Ishikawa (cell line): ENCODE data around the gene DIP2C.

Source experiments
- EGR1 ChIP-seq: IDR thresholded peaks from 2 replicates; pipeline ENCODE4 v1.6.1; 2012
- RAD21 ChIP-seq: IDR thresholded peaks from 2 replicates; pipeline ENCODE4 v1.6.1; 2012; ENCODE audit warnings: low read depth
- TAF1 ChIP-seq: IDR thresholded peaks from 2 replicates; pipeline ENCODE4 v1.6.1; 2012; ENCODE audit warnings: low read depth, mild to moderate bottlenecking
- YY1 ChIP-seq: IDR thresholded peaks from 2 replicates; pipeline ENCODE4 v1.6.1; 2012; ENCODE audit warnings: low read depth
- TF ChIP-seq, protein P1 (sequence below): IDR thresholded peaks from 2 replicates; pipeline ENCODE4 v1.6.1; 2012; ENCODE audit warnings: low read depth, mild to moderate bottlenecking
- TF ChIP-seq, protein P2 (sequence below): IDR thresholded peaks from 2 replicates; pipeline ENCODE4 v1.6.1; 2012

DNA sequence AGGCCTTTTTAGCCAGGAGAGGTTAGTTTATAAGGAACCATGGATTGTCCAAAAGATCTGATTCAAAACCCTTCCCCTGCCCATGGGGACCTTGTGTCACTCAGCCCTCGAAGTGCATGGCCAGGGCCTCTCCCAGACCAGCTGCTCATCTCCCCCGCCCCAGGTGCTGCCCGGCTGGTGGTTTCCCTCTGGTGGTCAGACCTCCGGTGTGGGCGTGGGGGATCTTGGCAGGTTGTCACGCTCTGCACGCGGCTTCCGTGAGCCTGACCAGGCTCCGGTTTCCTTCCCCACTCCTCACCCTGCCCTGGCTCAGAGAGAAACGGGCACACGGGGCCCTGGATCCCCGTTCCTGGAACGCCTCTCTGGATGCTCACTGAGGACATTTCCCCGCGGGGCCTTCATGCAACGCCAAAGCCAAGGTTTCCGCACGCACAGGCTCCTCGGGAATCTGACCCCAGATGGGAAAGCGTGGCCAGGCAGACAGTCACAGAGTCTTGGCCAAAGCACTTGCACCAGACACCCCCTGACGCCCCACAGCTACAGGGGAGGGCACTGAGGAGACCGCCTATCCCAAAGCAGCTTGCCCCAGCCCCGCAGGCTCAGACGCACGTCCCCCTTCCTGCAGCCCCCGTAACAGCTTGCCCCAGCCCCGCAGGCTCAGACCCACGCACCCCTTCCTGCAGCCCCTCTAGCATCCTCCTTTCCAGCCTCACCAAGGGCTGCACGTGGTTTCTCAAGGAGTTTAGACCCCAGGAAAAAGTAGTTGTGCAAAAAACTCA, 7.8 kb upstream of the DIP2C start:
- TF ChIP-seq TAF1 (no peak), YY1 (no peak), EGR1 (no peak), RAD21 (no peak)
- TF ChIP-seq, protein P1, sequence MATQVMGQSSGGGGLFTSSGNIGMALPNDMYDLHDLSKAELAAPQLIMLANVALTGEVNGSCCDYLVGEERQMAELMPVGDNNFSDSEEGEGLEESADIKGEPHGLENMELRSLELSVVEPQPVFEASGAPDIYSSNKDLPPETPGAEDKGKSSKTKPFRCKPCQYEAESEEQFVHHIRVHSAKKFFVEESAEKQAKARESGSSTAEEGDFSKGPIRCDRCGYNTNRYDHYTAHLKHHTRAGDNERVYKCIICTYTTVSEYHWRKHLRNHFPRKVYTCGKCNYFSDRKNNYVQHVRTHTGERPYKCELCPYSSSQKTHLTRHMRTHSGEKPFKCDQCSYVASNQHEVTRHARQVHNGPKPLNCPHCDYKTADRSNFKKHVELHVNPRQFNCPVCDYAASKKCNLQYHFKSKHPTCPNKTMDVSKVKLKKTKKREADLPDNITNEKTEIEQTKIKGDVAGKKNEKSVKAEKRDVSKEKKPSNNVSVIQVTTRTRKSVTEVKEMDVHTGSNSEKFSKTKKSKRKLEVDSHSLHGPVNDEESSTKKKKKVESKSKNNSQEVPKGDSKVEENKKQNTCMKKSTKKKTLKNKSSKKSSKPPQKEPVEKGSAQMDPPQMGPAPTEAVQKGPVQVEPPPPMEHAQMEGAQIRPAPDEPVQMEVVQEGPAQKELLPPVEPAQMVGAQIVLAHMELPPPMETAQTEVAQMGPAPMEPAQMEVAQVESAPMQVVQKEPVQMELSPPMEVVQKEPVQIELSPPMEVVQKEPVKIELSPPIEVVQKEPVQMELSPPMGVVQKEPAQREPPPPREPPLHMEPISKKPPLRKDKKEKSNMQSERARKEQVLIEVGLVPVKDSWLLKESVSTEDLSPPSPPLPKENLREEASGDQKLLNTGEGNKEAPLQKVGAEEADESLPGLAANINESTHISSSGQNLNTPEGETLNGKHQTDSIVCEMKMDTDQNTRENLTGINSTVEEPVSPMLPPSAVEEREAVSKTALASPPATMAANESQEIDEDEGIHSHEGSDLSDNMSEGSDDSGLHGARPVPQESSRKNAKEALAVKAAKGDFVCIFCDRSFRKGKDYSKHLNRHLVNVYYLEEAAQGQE, result no peak
- TF ChIP-seq, protein P2, sequence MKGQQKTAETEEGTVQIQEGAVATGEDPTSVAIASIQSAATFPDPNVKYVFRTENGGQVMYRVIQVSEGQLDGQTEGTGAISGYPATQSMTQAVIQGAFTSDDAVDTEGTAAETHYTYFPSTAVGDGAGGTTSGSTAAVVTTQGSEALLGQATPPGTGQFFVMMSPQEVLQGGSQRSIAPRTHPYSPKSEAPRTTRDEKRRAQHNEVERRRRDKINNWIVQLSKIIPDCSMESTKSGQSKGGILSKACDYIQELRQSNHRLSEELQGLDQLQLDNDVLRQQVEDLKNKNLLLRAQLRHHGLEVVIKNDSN, result no peak
